ENCODE results near the gene RBP7. TPM values are rescaled to one million over a fixed set of nuclear protein-coding genes. Genes with fewer than 3 reads are reported as not detected.

RBP7 gene
- total and polyA plus RNA-seq, 2 of the 4 experiments (the other 2 are of a cell fraction): 0.17 TPM; not detected in 1

- DNase-seq: no peak
- no CpG with 5 or more reads among the region's 2 CpGs for WGBS, 2 experiments (ENCODE audit: extremely low coverage in 2 of 2, insufficient read length in 1 of 2)
- in situ Hi-C loops (cut with MboI; ENCODE audit: low sequenced_read_pairs): no loop called here
These were observed 6.1 kb upstream of the RBP7 start for GRCh38 chr1:9990944-9991343.

More at GRCh38 chr1:9990944-9991343, 6.1 kb upstream of the RBP7 start:
- no peak for TF ChIP-seq BHLHE40 (IDR thresholded peaks at IDR 0.05; ENCODE audit: low read depth, low read length)
- no peak for TF ChIP-seq RCOR1 (IDR thresholded peaks at IDR 0.05; ENCODE audit: insufficient replicate concordance, low read length)
- no peak for TF ChIP-seq RFX5 (IDR thresholded peaks at IDR 0.05; ENCODE audit: low read depth, low read length)
- TF ChIP-seq FOS (IDR thresholded peaks at IDR 0.05; ENCODE audit: low read depth, low read length): no peak
- TF ChIP-seq USF2 (IDR thresholded peaks at IDR 0.05; ENCODE audit: low read depth, low read length): no peak
- TF ChIP-seq NFE2L2 (IDR thresholded peaks at IDR 0.05; ENCODE audit: low read depth, low read length): no peak
- TF ChIP-seq CEBPB (IDR thresholded peaks at IDR 0.05; ENCODE audit: low read depth, low read length): no peak
- no peak for TF ChIP-seq CTCF (conservative IDR thresholded peaks at IDR 0.05; ENCODE audit: low read depth, low read length)
- TF ChIP-seq CHD1 (IDR thresholded peaks at IDR 0.05; ENCODE audit: low read depth, low read length): no peak
- no peak for TF ChIP-seq ELK1 (IDR thresholded peaks at IDR 0.05; ENCODE audit: borderline replicate concordance, low read depth, low read length)
- TF ChIP-seq SMC3 (IDR thresholded peaks at IDR 0.05; ENCODE audit: low read depth, low read length): no peak
- no peak for TF ChIP-seq MAZ (IDR thresholded peaks at IDR 0.05; ENCODE audit: borderline replicate concordance, low read depth, low read length)
- no peak for TF ChIP-seq MXI1 (IDR thresholded peaks at IDR 0.05; ENCODE audit: borderline replicate concordance, low read depth, low read length)
- no peak for TF ChIP-seq POLR2A (IDR thresholded peaks at IDR 0.05; ENCODE audit: low read depth, low read length)
- H3K27me3 ChIP-seq (ENCODE audit: control insufficient read depth, insufficient read depth, low read length): peaks cover 3% of the 10 kb centered on the region; the same call in 1 of the 2 replicates
- no peak overlapping the region for H2BK15ac ChIP-seq (ENCODE audit: low read depth, low read length)
- no peak overlapping the region for H3K14ac ChIP-seq (replicated peaks; ENCODE audit: low read depth, low read length)
- no peak overlapping the region for H3K23ac ChIP-seq (ENCODE audit: low read depth, low read length)
- H3K27ac ChIP-seq (ENCODE audit: insufficient read depth, low read length): no peak overlapping the region
- no peak overlapping the region for H2BK120ac ChIP-seq (ENCODE audit: low read depth, low read length)
- H4K20me1 ChIP-seq (ENCODE audit: insufficient read depth, low read length): no peaks in the 10 kb centered on the region
- H4K91ac ChIP-seq (ENCODE audit: insufficient read depth, low read depth, low read length): no peak overlapping the region
- H3K56ac ChIP-seq (ENCODE audit: extremely low read depth, insufficient read depth, low read length): no peak overlapping the region
- H4K8ac ChIP-seq (ENCODE audit: low read depth in 2 of 2, low read length in 2 of 2): no peak overlapping the region
- POLR2A ChIA-PET (ENCODE audit: unreplicated experiment): interaction anchor here (0.6 kb wide), 1 partner anchor 12 kb away, joined by 3 read pairs; no protein-coding TSS in a partner anchor
- H2BK5ac ChIP-seq (ENCODE audit: low read depth, low read length, poor library complexity, severe bottlenecking): no peak overlapping the region
- CTCF ChIA-PET: interaction anchor here (1.4 kb wide), 1 partner anchor 9 kb away, joined by 3 read pairs; no protein-coding TSS in a partner anchor
- no TSS peak for BruUV-seq (replicated peaks)
- H3K36me3 ChIP-seq (ENCODE audit: control insufficient read depth, insufficient read depth, low read length): no peaks in the 10 kb centered on the region
- ATAC-seq (ENCODE audit: low read depth): no peak
- no peak overlapping the region for H2AK5ac ChIP-seq (ENCODE audit: low read depth, low read length)
- H3K4me1 ChIP-seq (ENCODE audit: control insufficient read depth, insufficient read depth, low read length): no peaks in the 10 kb centered on the region
- no peaks in the 10 kb centered on the region for H3K9me1 ChIP-seq (ENCODE audit: insufficient read depth, low read length)
- no peak overlapping the region for H2AK9ac ChIP-seq (replicated peaks; ENCODE audit: low read depth, low read length, poor library complexity)
- H3K4me3 ChIP-seq (ENCODE audit: insufficient read depth, low read depth, low read length): no peak overlapping the region
- dilution Hi-C loops (cut with HindIII; ENCODE audit: low sequenced_read_pairs, unreplicated experiment) (no loop called here), intact Hi-C loops (cut with micrococcal nuclease) (no loop called here)
- no peak overlapping the region for H4K5ac ChIP-seq (ENCODE audit: low read depth, low read length)
- no peak overlapping the region for H3K9ac ChIP-seq (ENCODE audit: low read depth, low read length)
- H3K18ac ChIP-seq (ENCODE audit: low read depth, low read length): no peak overlapping the region
- H3K79me1 ChIP-seq (ENCODE audit: low read depth in 1 of 2, low read length in 2 of 2): no peaks in the 10 kb centered on the region
- H3K4ac ChIP-seq (ENCODE audit: low read depth, low read length): no peak overlapping the region
- H2BK20ac ChIP-seq (ENCODE audit: low read depth, low read length): no peak overlapping the region
- H3K9me3 ChIP-seq (ENCODE audit: control insufficient read depth, insufficient read depth, low read length): no peaks in the 10 kb centered on the region
- no peak overlapping the region for H3K4me2 ChIP-seq (ENCODE audit: low read depth, low read length)
- H2AFZ ChIP-seq (replicated peaks; ENCODE audit: low read length, poor library complexity): no peak overlapping the region
